K562 (cell line): ENCODE results near the gene ACKR2. TPM values are rescaled to one million over a fixed set of nuclear protein-coding genes. Genes with fewer than 3 reads are reported as not detected.

ENCODE experiments used
- ATAC-seq: fragments of 200-7000 bp; cut with Tn5 transposase; 3 replicates; pipeline ENCODE4 v1.9.1; 2020; ENCODE audit warnings: moderate library complexity
- BruUV-seq: library from RNA; stranded (reverse); fragments of 400-500 nt; replicated peaks from 2 replicates; lab custom pipeline; 2021; lab: Mats Ljungman, UMichigan
- CTCF ChIA-PET: fragments of 300-600 bp; formaldehyde crosslinking; extraction: SDS; loops from one replicate; lab custom pipeline; 2021; ENCODE audit warnings: low intra/inter-chr PET ratio; lab: Yijun Ruan, JAX
- POLR2A ChIA-PET: fragments of 300-600, 350-650 bp; sonication (Branson Sonifier 250); formaldehyde crosslinking; extraction: SDS; loops from one replicate; lab custom pipeline; 2021; ENCODE audit warnings: antibody characterized with exemption, inconsistent platforms; lab: Yijun Ruan, JAX
- DNase-seq, 4 experiments: peaks; one replicate each; pipeline versions ENCODE4 v3.0.0 to v3.0.0-alpha.2; 2011 to 2018; ENCODE audit warnings: low spot score in 3 of 4, mixed read lengths in 3 of 4; ENCODE audit errors: extremely low read depth in 1 of 4
- FAIRE-seq: peaks from 2 replicates; lab custom pipeline; 2011; peaks lifted over from hg19 to GRCh38; lab: Jason Lieb, UNC
- H2AFZ ChIP-seq: 2 replicates; pipeline ENCODE4 v1.6.0; 2011; ENCODE audit warnings: low read depth, low read length, control low read depth, inconsistent platforms
- H3K27ac ChIP-seq: fragments of 200-600 bp; 3 replicates; pipeline ENCODE4 v1.8.0; 2011; ENCODE audit warnings: low read depth, mild to moderate bottlenecking, control low read depth, inconsistent platforms, low read length, moderate library complexity, mixed read lengths; ENCODE audit errors: extremely low read depth
- H3K27me3 ChIP-seq, 2 experiments: fragments of 300-600 bp in 1 of 2; 2 replicates in 1 of 2; 3 replicates in 1 of 2; pipeline versions ENCODE4 v1.6.0 to v1.8.0; 2011; ENCODE audit warnings: inconsistent platforms in 2 of 2, low read length in 2 of 2, mild to moderate bottlenecking in 1 of 2, mixed read lengths in 1 of 2, moderate library complexity in 1 of 2; ENCODE audit not compliant: control insufficient read depth in 2 of 2, insufficient read depth in 2 of 2
- H3K36me3 ChIP-seq: fragments of 300-600 bp; 3 replicates; pipeline ENCODE4 v1.8.0; 2011; ENCODE audit warnings: mild to moderate bottlenecking, low read length, inconsistent platforms; ENCODE audit not compliant: control insufficient read depth, insufficient read depth
- H3K4me1 ChIP-seq, 2 experiments: fragments of 200-600 bp in 1 of 2; replicated peaks in 1 of 2; 2 replicates in 1 of 2; 3 replicates in 1 of 2; pipeline versions ENCODE4 v1.5.1 to v1.8.0; 2011; ENCODE audit warnings: inconsistent platforms in 2 of 2, low read length in 2 of 2, mild to moderate bottlenecking in 1 of 2, mixed read lengths in 1 of 2, moderate library complexity in 1 of 2; ENCODE audit not compliant: control insufficient read depth in 2 of 2, insufficient read depth in 2 of 2
- H3K4me2 ChIP-seq: 2 replicates; pipeline ENCODE4 v1.6.1; 2011; ENCODE audit warnings: low read length, control low read depth, inconsistent platforms, mixed read lengths; ENCODE audit not compliant: insufficient read depth
- H3K4me3 ChIP-seq: fragments of 200-600 bp; sonication (generic), shearing (Covaris generic); 2 replicates; pipeline ENCODE4 v1.5.1; 2016; ENCODE audit warnings: control low read depth, inconsistent platforms
- H3K79me2 ChIP-seq: fragments of 200-600 bp; 3 replicates; pipeline ENCODE4 v1.8.0; 2011; ENCODE audit warnings: low read length, inconsistent platforms; ENCODE audit not compliant: control insufficient read depth, insufficient read depth
- H3K9ac ChIP-seq, 2 experiments: 2 replicates each; pipeline versions ENCODE4 v1.6.0 to v1.6.1; 2011; ENCODE audit warnings: low read depth in 2 of 2, low read length in 2 of 2, control low read depth in 1 of 2, inconsistent platforms in 1 of 2, mild to moderate bottlenecking in 1 of 2, mixed read lengths in 1 of 2; ENCODE audit not compliant: insufficient read depth in 1 of 2
- H3K9me1 ChIP-seq: one replicate; pipeline ENCODE4 v1.6.0; 2011; ENCODE audit warnings: inconsistent platforms, mild to moderate bottlenecking, low read length, moderate library complexity; ENCODE audit not compliant: control insufficient read depth, insufficient read depth
- H3K9me3 ChIP-seq: replicated peaks from 2 replicates; pipeline ENCODE4 v1.5.1; 2011; ENCODE audit warnings: low read depth, low read length, inconsistent platforms; ENCODE audit not compliant: control insufficient read depth, insufficient read depth
- H4K20me1 ChIP-seq: replicated peaks from 2 replicates; pipeline ENCODE4 v1.6.1; 2011; ENCODE audit warnings: low read length, inconsistent platforms, mixed read lengths; ENCODE audit not compliant: control insufficient read depth, insufficient read depth
- ATF1 ChIP-seq, 2 experiments: fragments of 450-650 bp in 1 of 2; IDR thresholded peaks; 2 replicates each; pipeline ENCODE4 v1.6.1; 2016; ENCODE audit warnings: missing compliant biosample characterization in 1 of 2, missing genetic modification characterization in 1 of 2
- KAT8 ChIP-seq: fragments of 450-650 bp; IDR thresholded peaks from 2 replicates; pipeline ENCODE4 v1.6.1; 2016; ENCODE audit warnings: low read depth, mild to moderate bottlenecking
- NFIC ChIP-seq: fragments of 450-650 bp; IDR thresholded peaks from 2 replicates; pipeline ENCODE4 v1.6.1; 2017; ENCODE audit warnings: mild to moderate bottlenecking, inconsistent platforms
- SMARCA4 ChIP-seq: fragments of 450-650 bp; IDR thresholded peaks from 2 replicates; pipeline ENCODE4 v1.6.1; 2016
- ZNF23 ChIP-seq: fragments of 250-450 bp; sonication (Bioruptor Pico); IDR thresholded peaks from 2 replicates; pipeline ENCODE4 v1.4.0; 2020; ENCODE audit warnings: mild to moderate bottlenecking
- ZNF589 ChIP-seq: fragments of 200-800 bp; sonication (Bioruptor generic); IDR thresholded peaks from 2 replicates; pipeline ENCODE4 v1.6.1; 2016; ENCODE audit warnings: low read depth, missing genetic modification characterization, missing compliant biosample characterization
- WGBS: fragments of 100-300 bp; shearing (Covaris generic); methylation state at CpG from one replicate; pipeline ENCODE4 v1.1.6; 2016; ENCODE audit warnings: low coverage, mixed read lengths; ENCODE audit not compliant: insufficient coverage; ENCODE audit errors: missing lambda C conversion rate; 5-methylcytosine and 5-hydroxymethylcytosine counted together
- in situ Hi-C: fragments of 300-500 bp; cut with MboI; formaldehyde crosslinking; loops from 4 replicates; pipeline ENCODE4 v1.15.0; 2018; ENCODE audit warnings: inconsistent platforms, mixed read lengths
- intact Hi-C: fragments of 100-400 bp; cut with micrococcal nuclease; formaldehyde crosslinking; loops from 2 replicates; pipeline ENCODE4 v1.14.2; 2022
- polyA plus RNA-seq, 8 experiments: library from polyadenylated mRNA; depleted of rRNA in 4 of 8; stranded (reverse) in 5 of 8; unstranded in 3 of 8; fragments of >200 nt; fragmentation: Nextera tagmentation in 2 of 8; fragmentation: Illumina TruSeq in 1 of 8; extraction: Ambion mirVana in 2 of 8; extraction: Trizol in 1 of 8; gene quantifications; 2 replicates each; pipeline versions ENCODE4 v1.2.1 to v1.2.3, GENCODE V29; 2011 to 2014; ENCODE audit warnings: inconsistent platforms in 1 of 8, missing spikeins in 1 of 8
- total RNA-seq, 7 experiments: library from RNA; depleted of rRNA in 6 of 7; stranded (reverse); fragments of >200 nt in 6 of 7; fragmentation: Illumina TruSeq in 2 of 7; extraction: Trizol in 2 of 7; gene quantifications; 2 replicates each; pipeline versions ENCODE4 v1.2.1 to v1.2.3, GENCODE V29; 2011 to 2021; ENCODE audit warnings: low replicate concordance in 1 of 7
- TF ChIP-seq, protein P1 (sequence below): fragments of 150-350 bp; IDR thresholded peaks from 2 replicates; pipeline ENCODE4 v1.6.1; 2014; ENCODE audit warnings: low read depth, mild to moderate bottlenecking, low read length, borderline replicate concordance
- TF ChIP-seq, protein P2 (sequence below): fragments of 250-450 bp; sonication (Bioruptor Pico); IDR thresholded peaks from 2 replicates; pipeline ENCODE4 v1.5.0; 2020; ENCODE audit warnings: mild to moderate bottlenecking, borderline replicate concordance

ACKR2 gene
- total and polyA plus RNA-seq, 9 of the 15 experiments (the other 6 are each of a cell fraction or from before 2014, with no cell fraction given), result 0.03 to 0.69 (median 0.25) TPM; not detected in 1

DNA sequence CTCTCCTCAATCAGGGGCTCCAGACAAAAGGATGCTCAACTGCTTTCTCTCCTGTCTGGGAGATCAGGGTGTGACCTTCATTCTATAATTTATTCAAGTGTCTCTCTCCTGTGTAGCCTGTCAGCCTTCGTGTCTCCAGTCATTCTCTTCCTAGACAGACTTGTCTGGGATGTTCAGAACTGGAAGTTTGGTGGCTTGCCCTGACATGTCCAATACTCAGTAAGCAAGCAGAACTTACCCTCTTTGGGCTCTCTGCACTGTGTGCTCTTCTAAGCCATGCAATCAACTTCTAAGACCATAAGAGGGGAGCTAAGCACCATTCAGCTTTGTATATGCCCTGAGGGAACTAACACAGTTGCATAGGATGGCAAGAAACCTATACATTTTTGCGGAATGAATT, 14.1 kb downstream of the ACKR2 start:
- no peaks in the 10 kb centered on the region for H3K36me3 ChIP-seq
- TF ChIP-seq SMARCA4 (no peak), ZNF23 (CRISPR knock-in tag) (no peak), ATF1 (CRISPR knock-in tag; IDR thresholded peaks at IDR 0.05) (no peak), ATF1 (tag; IDR thresholded peaks at IDR 0.05) (no peak), ZNF589 (CRISPR knock-in tag) (no peak), KAT8 (no peak), NFIC (no peak)
- TF ChIP-seq, protein P1, sequence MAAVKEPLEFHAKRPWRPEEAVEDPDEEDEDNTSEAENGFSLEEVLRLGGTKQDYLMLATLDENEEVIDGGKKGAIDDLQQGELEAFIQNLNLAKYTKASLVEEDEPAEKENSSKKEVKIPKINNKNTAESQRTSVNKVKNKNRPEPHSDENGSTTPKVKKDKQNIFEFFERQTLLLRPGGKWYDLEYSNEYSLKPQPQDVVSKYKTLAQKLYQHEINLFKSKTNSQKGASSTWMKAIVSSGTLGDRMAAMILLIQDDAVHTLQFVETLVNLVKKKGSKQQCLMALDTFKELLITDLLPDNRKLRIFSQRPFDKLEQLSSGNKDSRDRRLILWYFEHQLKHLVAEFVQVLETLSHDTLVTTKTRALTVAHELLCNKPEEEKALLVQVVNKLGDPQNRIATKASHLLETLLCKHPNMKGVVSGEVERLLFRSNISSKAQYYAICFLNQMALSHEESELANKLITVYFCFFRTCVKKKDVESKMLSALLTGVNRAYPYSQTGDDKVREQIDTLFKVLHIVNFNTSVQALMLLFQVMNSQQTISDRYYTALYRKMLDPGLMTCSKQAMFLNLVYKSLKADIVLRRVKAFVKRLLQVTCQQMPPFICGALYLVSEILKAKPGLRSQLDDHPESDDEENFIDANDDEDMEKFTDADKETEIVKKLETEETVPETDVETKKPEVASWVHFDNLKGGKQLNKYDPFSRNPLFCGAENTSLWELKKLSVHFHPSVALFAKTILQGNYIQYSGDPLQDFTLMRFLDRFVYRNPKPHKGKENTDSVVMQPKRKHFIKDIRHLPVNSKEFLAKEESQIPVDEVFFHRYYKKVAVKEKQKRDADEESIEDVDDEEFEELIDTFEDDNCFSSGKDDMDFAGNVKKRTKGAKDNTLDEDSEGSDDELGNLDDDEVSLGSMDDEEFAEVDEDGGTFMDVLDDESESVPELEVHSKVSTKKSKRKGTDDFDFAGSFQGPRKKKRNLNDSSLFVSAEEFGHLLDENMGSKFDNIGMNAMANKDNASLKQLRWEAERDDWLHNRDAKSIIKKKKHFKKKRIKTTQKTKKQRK, result no peak
- TF ChIP-seq, protein P2, sequence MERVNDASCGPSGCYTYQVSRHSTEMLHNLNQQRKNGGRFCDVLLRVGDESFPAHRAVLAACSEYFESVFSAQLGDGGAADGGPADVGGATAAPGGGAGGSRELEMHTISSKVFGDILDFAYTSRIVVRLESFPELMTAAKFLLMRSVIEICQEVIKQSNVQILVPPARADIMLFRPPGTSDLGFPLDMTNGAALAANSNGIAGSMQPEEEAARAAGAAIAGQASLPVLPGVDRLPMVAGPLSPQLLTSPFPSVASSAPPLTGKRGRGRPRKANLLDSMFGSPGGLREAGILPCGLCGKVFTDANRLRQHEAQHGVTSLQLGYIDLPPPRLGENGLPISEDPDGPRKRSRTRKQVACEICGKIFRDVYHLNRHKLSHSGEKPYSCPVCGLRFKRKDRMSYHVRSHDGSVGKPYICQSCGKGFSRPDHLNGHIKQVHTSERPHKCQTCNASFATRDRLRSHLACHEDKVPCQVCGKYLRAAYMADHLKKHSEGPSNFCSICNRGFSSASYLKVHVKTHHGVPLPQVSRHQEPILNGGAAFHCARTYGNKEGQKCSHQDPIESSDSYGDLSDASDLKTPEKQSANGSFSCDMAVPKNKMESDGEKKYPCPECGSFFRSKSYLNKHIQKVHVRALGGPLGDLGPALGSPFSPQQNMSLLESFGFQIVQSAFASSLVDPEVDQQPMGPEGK (CRISPR knock-in tag), result no peak
- BruUV-seq, result no TSS peak
- no peak overlapping the region for H3K9ac ChIP-seq
- H3K9me3 ChIP-seq, result no peaks in the 10 kb centered on the region
- no peaks in the 10 kb centered on the region for H3K79me2 ChIP-seq
- H3K9me1 ChIP-seq, result no peaks in the 10 kb centered on the region
- H4K20me1 ChIP-seq, result no peaks in the 10 kb centered on the region
- H2AFZ ChIP-seq, result no peak overlapping the region
- H3K27ac ChIP-seq, result no peak overlapping the region
- H3K4me2 ChIP-seq, result peak overlapping the region; percentile 19; the same call in 1 of the 2 replicates
- 0 out of 5 replicates have a peak, but pooled peaks cover 2 to 4% of the 10 kb centered on the region in 2 experiments for H3K27me3 ChIP-seq
- CTCF ChIA-PET, result no interaction called here
- no peaks in the 10 kb centered on the region for H3K4me1 ChIP-seq
- intact Hi-C loops, result no loop called here
- POLR2A ChIA-PET, result no interaction called here
- FAIRE-seq (no peak), ATAC-seq (peak; percentile 42), DNase-seq (no peak)
- 0% methylated on average over 2 of the region's 2 CpGs for WGBS
- in situ Hi-C loops, result no loop called here
- no peak overlapping the region for H3K4me3 ChIP-seq
